Ishikawa (cell line): ENCODE results near the gene EMC10.

Experiments
- CEBPB ChIP-seq: IDR thresholded peaks from 2 replicates; pipeline ENCODE4 v1.6.1; 2012
- CREB1 ChIP-seq: IDR thresholded peaks from 2 replicates; pipeline ENCODE4 v1.6.1; 2012; ENCODE audit warnings: low read depth
- EGR1 ChIP-seq: IDR thresholded peaks from 2 replicates; pipeline ENCODE4 v1.6.1; 2012
- EP300 ChIP-seq: IDR thresholded peaks from 2 replicates; pipeline ENCODE4 v1.6.1; 2012; ENCODE audit warnings: borderline replicate concordance
- FOXM1 ChIP-seq: IDR thresholded peaks from 2 replicates; pipeline ENCODE4 v1.6.1; 2012; ENCODE audit warnings: low read depth, borderline replicate concordance
- NFIC ChIP-seq: IDR thresholded peaks from 2 replicates; pipeline ENCODE4 v1.6.1; 2012
- RAD21 ChIP-seq: IDR thresholded peaks from 2 replicates; pipeline ENCODE4 v1.6.1; 2012; ENCODE audit warnings: low read depth
- TAF1 ChIP-seq: IDR thresholded peaks from 2 replicates; pipeline ENCODE4 v1.6.1; 2012; ENCODE audit warnings: low read depth, mild to moderate bottlenecking
- TCF12 ChIP-seq: IDR thresholded peaks from 2 replicates; pipeline ENCODE4 v1.6.1; 2012; ENCODE audit warnings: low read depth
- TEAD4 ChIP-seq: IDR thresholded peaks from 2 replicates; pipeline ENCODE4 v1.6.1; 2012
- YY1 ChIP-seq: IDR thresholded peaks from 2 replicates; pipeline ENCODE4 v1.6.1; 2012; ENCODE audit warnings: low read depth
- ZBTB7A ChIP-seq: IDR thresholded peaks from 2 replicates; pipeline ENCODE4 v1.6.1; 2012; ENCODE audit warnings: low read depth
- TF ChIP-seq, protein P1 (sequence below): IDR thresholded peaks from 2 replicates; pipeline ENCODE4 v1.6.1; 2012
- TF ChIP-seq, protein P2 (sequence below): IDR thresholded peaks from 2 replicates; pipeline ENCODE4 v1.6.1; 2012
- TF ChIP-seq, protein P3 (sequence below): IDR thresholded peaks from 2 replicates; pipeline ENCODE4 v1.6.1; 2012; ENCODE audit warnings: low read depth, mild to moderate bottlenecking

EMC10 gene

DNA sequence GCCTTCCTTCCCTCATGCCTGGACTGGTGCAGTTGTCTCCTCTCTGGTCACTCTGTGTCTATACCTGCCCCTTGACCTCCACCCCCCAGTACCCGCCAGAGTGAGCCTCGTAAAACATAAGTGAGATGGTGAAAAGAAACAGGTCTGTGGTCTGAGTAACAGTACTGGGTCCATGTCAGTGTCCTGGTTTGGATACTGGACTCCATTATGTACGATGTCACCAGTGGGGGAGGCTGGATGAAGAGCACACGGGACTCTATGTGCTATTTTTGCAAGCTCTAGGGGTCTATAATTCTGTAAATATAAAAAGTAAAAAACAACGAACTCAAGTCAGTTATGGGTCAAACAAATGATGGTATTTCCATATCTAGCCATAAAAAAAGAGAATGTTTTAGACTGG is 29.3 kb upstream of the EMC10 start:
- TF ChIP-seq, protein P1, sequence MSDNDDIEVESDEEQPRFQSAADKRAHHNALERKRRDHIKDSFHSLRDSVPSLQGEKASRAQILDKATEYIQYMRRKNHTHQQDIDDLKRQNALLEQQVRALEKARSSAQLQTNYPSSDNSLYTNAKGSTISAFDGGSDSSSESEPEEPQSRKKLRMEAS, result no peak
- no peak for TF ChIP-seq TAF1
- TF ChIP-seq EP300, result no peak
- TF ChIP-seq NFIC, result no peak
- TF ChIP-seq, protein P2, sequence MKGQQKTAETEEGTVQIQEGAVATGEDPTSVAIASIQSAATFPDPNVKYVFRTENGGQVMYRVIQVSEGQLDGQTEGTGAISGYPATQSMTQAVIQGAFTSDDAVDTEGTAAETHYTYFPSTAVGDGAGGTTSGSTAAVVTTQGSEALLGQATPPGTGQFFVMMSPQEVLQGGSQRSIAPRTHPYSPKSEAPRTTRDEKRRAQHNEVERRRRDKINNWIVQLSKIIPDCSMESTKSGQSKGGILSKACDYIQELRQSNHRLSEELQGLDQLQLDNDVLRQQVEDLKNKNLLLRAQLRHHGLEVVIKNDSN, result no peak
- no peak for TF ChIP-seq TCF12
- no peak for TF ChIP-seq YY1
- TF ChIP-seq ZBTB7A, result no peak
- no peak for TF ChIP-seq TEAD4
- TF ChIP-seq FOXM1, result no peak
- TF ChIP-seq EGR1, result no peak
- TF ChIP-seq, protein P3, sequence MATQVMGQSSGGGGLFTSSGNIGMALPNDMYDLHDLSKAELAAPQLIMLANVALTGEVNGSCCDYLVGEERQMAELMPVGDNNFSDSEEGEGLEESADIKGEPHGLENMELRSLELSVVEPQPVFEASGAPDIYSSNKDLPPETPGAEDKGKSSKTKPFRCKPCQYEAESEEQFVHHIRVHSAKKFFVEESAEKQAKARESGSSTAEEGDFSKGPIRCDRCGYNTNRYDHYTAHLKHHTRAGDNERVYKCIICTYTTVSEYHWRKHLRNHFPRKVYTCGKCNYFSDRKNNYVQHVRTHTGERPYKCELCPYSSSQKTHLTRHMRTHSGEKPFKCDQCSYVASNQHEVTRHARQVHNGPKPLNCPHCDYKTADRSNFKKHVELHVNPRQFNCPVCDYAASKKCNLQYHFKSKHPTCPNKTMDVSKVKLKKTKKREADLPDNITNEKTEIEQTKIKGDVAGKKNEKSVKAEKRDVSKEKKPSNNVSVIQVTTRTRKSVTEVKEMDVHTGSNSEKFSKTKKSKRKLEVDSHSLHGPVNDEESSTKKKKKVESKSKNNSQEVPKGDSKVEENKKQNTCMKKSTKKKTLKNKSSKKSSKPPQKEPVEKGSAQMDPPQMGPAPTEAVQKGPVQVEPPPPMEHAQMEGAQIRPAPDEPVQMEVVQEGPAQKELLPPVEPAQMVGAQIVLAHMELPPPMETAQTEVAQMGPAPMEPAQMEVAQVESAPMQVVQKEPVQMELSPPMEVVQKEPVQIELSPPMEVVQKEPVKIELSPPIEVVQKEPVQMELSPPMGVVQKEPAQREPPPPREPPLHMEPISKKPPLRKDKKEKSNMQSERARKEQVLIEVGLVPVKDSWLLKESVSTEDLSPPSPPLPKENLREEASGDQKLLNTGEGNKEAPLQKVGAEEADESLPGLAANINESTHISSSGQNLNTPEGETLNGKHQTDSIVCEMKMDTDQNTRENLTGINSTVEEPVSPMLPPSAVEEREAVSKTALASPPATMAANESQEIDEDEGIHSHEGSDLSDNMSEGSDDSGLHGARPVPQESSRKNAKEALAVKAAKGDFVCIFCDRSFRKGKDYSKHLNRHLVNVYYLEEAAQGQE, result no peak
- no peak for TF ChIP-seq CEBPB
- no peak for TF ChIP-seq CREB1
- no peak for TF ChIP-seq RAD21

DNA sequence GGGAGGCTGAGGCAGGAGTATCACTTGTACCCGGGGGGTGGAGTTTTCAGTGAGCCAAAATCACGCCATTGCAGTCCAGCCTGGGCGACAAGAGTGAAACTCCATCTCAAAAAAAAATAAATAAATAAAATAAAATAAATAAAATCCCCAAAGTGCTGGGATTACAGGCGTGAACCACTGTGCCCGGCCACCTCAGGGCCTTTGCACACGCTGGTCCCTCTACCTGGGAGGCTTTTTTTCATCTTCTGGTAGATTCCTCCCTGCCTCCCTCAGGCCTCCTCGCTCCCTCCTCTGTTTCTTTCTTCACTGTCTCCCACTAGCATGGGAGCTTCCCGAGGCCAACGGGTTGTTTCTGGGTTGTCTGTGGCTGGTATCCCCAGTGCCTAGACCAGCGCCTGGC is 28.6 kb upstream of the EMC10 start:
- no peak for TF ChIP-seq TCF12
- TF ChIP-seq, protein P3, result no peak
- no peak for TF ChIP-seq YY1
- TF ChIP-seq ZBTB7A, result no peak
- no peak for TF ChIP-seq EP300
- TF ChIP-seq FOXM1, result no peak
- TF ChIP-seq TAF1, result no peak
- TF ChIP-seq TEAD4, result no peak
- TF ChIP-seq, protein P2, result no peak
- TF ChIP-seq CEBPB, result no peak
- TF ChIP-seq EGR1, result no peak
- TF ChIP-seq NFIC, result no peak
- TF ChIP-seq, protein P1, result no peak

DNA sequence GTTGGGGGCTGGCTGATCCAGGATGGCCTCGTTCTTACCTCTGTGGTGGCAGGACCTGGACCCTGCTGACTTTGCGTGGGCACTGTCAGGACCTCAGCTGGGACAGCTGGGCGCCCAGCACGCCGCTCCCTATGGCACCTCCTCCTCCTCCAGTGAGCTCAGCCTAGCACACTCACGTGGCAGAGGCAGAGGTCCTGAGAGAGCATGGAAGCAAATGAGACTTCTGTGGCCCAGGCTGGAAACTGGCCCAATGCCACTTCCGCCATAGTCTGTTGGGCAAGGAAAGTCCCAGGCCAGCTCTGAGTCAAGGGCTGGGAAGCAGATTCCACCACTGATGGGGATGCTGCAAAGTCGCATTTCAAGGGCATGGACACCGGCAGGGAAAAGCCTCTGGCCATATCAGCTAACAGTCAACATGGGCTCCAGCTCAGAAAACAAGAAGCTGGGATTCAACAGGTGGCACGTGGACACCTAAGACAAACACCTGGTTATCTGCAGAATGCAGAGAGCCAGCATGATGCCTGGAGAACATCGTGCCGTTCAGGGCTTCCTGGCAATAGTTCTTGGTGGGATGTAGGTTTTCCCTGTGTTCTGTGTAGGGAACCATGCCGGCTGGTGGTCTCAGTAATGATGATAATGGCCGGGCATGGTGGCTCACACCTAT is 26.9 kb upstream of the EMC10 start:
- no peak for TF ChIP-seq RAD21
- TF ChIP-seq ZBTB7A, result no peak
- no peak for TF ChIP-seq FOXM1
- TF ChIP-seq CREB1, result no peak
- TF ChIP-seq CEBPB, result no peak
- no peak for TF ChIP-seq YY1
- TF ChIP-seq, protein P2, result no peak
- TF ChIP-seq, protein P3, result no peak
- no peak for TF ChIP-seq EP300
- no peak for TF ChIP-seq TEAD4
- no peak for TF ChIP-seq TCF12
- no peak for TF ChIP-seq TAF1
- TF ChIP-seq NFIC, result no peak
- TF ChIP-seq EGR1, result no peak
- TF ChIP-seq, protein P1, result no peak
